HG03175 (cell line): Measurements from ENCODE around the gene TRPC4AP.

Experiments
- ATAC-seq: cut with Tn5 transposase; IDR thresholded peaks from one replicate; pipeline ENCODE4 v1.9.1; 2021; ENCODE audit warnings: mild to moderate bottlenecking, moderate library complexity; ENCODE audit not compliant: unreplicated experiment

The TRPC4AP gene

DNA sequence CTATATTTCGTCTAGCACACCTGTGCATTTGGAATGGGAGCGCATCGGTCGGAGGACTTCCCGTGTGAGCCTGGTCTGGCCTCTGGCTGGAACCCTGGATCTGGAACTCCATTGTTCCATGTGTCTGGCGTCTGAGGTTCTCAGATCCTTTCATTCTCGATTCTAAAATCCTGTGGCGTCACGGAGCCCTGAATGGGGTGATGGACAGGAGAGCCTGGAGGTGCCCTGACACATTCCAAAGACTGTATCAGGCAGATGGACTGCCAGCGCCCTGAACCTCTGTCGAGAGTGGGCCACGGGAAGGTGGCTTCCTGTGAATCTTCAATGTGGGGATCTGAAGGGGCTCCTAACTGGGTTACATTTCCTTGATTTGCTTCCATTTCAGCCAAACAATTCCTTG lies 116.3 kb downstream of the TRPC4AP start:
- no peak for ATAC-seq

DNA sequence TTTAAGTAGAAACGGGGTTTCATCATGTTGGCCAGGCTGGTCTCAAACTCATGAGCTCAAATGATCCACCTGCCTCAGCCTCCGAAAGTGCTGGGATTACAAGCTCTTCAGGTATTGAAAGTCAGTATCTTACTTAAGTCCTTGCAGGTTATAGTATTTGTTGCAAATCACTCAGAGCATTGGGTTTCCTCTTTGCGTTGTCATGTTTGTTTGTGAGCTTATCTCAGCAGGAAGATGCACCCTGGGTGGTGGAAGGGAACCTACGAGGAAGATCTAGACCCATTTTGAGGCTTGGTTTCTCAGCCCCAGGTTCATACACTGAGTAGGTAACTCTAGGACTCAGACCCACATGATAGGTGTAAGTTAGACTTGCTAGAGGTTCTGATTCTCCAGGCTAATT lies 118.4 kb downstream of the TRPC4AP start:
- ATAC-seq, result no peak

DNA sequence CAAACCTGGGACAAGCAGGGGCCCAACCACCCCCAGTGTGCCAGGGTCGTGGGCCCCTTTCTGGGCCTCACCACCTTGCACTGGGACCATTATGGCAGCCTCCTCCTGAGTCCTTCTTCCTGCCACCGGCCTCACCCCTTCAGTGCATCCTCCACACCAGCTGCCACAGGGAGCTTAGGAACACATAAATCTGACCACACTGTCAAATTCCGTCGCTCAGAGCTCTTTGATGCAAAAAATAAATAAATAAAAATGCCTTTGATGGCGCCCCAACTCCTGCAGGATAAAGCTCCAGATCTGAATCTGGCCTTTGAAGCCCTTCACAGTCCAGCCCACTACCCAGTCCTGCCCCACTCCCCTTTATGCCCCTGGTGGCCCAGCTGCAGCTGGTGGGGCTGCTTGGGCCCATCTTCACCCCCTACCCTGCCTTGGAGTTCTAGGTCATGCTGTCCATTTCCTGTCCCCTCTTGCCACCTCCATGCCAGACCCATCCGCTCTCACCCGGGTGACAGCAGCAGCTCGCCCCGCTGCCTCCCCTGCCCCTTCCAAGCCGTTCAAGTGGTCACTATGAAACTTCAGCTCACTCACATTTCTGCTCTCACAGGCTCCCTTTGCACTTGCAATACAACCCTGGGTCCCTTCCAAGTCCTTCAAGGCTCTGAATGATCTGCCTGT lies 120.9 kb downstream of the TRPC4AP start:
- ATAC-seq, result no peak

DNA sequence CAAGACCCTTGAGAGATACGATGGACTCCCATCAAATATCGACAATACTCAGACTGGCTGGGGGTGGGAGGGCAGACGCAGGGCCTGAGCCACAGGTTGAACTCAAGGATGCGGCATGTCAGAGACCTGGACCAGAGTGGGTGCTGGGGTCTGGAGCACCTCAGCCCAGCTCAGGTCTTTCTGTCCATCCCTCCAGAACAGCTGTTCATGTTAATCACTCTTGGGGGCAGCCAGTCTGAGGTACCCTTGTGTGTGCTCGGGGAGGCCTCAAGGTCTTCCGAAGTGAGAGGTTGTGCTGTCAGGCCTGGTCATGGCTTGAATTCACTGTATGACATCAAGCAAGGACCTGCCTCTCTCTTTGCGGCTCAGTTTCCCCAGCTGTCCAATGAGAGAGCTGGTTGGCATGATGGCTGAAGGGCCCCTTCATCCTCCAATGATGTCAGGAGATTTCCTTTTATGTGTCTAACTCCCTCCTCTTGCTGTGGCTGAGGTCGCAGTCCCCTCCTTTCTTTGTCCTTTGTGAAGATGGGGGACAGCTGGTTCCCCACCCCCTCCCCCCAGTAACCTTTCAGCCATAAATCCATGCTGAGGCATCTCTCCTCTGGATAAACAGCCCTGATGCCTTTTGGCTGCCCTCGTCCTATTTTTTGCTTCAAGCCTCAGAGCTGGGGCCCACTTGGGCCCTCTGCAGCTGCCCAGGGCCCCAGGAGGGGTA lies 121.6 kb downstream of the TRPC4AP start:
- ATAC-seq, result no peak

DNA sequence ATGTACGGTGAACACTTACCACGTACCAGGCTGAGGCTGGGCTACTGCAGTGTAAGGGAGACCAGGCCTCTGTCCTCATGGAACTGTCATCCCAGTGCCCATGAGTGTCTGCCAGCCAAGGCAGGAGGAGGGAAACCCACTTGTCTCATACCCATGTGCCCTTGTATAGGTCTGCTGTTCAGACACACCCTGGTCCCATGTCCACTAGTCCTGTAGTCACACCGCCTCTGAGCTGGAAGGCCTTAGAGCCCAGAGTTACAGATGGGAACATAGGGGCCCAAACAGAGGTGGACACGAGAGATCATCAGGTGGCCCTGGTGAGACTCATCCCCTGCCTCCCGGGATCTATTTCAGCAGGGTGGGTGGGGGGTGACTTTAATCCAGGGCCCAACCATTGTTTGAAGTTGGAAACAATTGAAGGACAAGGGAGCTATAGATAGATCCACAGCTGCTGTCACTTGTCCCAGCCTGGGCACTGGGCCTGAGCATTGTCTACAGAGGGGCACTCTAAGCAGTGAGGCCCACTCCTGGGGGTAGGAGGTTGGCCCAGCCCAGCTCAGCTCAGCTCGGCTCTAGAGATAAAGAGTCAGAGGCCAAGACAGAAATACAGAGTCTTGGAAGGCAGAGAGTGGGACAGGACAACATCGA lies 122.3 kb downstream of the TRPC4AP start:
- ATAC-seq, result no peak

DNA sequence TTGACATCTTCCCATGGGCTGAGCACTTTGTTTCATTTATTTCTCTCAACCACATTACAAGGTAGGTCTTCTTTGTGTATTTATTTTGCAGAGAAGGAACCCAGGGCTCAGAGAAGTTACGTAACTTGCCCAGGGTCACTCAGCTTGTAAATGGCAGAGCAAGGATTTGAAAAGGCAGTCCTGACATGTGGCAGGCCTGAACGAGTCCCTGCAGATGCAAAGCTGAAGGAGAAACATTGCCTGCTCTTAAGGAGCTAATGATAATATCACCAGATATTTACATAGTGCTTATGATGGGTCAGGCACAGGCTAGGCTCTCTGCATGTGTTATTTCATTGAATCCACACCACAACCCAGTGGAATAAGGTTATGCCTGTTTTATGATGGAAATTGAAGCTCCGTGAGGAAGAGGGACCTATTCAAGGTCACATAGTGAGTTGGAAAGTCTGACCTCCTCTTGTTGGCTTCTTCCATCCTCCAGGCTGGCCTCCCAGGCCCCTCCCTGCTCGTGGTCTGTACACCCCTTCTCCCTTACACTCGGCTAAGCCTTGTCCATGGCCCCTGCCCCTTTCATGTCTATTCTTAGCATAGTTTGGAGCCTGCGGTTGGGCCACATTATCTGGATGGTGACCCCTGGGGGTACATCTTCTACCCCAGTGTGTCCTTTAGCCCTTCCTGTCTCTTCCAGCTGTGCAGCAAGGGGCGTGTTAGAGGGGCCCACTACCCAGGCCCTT lies 124.4 kb downstream of the TRPC4AP start:
- ATAC-seq, result no peak

DNA sequence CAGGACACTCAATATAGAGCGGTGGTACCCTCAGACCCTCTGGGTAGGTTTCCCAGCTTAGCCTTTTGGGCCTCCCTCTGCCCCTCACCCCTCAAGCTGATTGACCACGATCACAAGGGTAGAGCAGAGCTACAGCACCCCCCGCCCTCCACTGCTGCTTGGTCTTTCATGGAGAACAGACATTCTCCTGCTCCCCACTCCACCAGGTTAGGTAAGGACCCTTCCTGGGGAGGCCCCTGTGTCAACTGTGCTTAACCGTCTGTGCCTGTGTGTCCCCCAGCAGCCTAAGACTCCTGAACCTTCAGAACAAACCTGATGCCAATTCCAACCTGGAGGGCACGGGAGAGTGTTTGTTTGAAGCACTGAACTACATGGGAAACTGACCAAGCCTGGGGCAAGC lies 125.2 kb downstream of the TRPC4AP start:
- ATAC-seq, result no peak

DNA sequence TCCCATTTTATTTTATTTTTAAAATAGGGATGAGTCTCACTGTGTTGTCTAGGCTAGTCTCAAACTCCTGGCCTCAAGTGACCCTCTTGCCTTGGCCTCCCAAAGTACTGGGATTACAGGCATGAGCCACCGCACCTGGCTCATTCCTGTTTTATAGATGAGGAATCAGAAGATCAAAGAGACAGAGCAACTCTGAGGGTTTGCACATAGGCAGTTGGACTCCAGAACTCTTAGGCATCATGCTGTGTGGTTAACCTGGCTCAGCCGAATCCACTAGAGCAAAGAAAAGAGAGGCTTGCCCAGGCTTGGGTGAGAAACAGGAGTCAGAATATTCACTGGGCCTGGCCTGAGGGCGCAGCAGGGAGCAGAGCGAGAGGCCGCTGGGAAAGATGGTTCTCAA lies 127.6 kb downstream of the TRPC4AP start:
- ATAC-seq, result no peak

DNA sequence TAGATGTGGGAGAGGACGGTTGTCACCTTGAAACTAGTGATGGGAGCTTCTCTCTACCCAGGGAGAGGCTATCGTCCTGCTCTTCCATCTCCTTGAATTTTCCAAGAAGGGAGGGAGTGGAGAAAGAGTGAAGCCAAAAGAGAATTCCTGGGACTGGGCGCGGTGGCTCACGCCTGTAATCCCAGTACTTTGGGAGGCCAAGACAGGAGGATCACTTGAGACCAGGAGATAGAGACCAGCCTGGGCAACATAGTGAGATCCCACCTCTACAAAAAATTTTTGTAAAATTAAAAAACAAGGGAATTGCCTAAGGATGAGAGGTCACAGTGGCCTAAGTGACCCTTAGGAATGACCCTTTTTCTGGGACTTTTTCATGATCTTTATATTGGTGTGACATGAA lies 128.1 kb downstream of the TRPC4AP start:
- no peak for ATAC-seq

DNA sequence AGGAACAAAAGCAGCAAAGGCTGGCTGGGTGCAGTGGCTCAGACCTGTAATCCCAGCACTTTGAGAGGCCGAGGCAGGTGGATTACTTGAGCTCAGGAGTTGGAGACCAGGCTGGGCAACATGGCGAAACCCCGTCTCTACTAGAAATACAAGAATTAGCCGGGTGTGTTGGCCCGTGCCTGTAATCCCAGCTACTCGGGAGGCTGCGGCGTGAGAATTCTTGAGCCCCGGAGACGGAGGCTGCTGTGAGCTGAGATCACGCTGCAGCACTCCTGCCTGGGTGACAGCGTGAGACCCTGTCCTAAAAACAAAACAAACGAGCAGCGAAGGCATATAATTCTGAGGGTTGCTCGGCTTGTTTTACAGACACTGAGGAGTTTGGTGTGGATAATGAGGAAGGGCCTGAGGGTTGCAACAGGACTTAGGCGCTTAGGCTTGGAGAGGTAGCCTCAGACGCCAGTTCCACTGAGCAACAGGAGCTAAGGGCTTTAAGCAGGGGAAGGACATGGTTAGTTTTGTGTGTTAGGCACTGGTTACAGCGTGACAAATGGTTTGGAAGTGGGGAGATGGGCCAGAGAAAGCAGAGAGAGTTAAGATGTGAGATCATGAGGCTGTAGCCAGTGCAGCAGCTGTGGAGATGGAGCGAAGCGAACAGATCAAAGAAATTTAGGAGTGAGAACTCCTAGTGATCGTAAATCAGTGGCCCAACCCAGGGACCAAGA lies 135.7 kb downstream of the TRPC4AP start:
- ATAC-seq, result no peak

DNA sequence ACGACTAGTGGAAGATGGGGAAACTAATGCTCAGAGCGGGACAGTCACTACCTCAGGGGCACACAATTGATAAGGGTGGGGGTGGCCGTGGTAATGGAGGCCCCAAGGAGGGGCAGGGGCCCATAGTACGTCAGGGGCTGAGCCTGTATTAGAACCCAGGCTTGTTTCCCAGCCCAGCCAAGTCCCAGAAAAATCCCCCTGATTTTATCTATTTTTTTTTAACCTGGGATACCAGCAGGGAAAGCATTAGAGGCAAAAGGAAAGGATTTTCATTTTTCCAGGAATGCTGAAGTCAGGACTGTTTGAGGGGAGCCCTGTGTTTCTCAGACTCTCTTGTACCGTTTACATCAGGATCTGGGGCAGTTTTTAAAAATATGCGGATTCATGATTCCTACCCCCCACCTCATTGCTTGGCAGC lies 136.6 kb downstream of the TRPC4AP start:
- no peak for ATAC-seq

DNA sequence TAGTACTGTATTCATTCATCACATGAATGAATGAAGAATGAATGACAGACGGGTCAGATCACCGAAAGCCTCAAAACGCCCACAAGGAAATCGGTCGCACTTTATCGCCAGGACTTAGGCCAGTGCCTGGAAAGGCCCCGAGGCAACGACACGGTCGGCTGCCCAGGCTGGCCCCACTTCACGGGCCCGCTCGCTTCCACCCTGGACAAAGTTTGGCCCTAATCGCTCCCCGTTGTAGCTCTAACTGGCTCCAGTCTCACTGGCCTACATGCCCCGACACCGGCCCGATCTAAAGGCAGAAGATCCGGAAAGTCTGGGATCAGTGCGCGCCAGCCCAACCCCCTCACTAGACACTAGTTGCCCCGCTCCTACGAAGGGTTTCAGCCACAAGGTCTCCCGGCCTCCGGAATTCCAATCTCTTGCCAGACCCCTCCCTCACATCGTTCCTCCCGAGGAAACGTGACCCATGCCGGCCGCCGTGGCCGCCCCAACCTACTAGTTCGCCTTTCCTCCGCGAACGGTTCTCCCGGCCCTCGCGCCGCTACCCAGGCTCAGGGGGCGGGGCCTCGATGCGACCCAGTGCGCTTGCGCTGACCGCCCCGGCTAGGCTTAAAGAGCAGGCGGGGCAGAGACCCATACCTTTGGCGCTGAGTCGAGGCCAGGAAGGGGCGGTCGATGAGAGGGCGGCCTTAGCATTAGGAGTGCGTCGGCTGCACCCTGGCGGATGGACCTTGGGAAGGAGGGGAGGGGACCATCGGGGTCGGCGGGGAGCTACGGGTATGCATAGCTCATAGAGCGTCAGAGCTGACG lies 137.2 kb downstream of the TRPC4AP start, which contains the start of the genes GSS and MYH7B:
GSS (minus strand) TSS at position 576 of the 810 bp plus-strand sequence. CDS start 3,954 bp downstream, outside the sequence.
MYH7B (plus strand) TSS at position 638 of the 810 bp plus-strand sequence. CDS start 22,138 bp downstream, outside the sequence.
- ATAC-seq, result peak; percentile 85

DNA sequence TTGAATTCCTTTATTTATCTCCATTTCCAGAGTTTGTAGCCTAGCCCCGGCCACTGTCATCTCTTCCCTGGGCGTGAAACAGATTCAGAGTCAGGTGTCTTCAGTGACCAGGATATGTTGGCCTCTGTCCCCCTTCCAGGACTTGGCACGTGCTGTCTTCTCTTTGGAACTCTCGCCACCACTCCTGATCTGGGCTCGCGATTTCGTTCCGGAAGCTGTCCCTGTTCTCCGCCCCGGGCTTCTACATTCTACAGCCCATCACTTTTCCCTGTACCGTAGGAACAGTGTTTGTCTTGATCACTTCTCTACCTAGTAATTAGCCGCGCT lies 137.7 kb downstream of the TRPC4AP start:
- ATAC-seq, result no peak

DNA sequence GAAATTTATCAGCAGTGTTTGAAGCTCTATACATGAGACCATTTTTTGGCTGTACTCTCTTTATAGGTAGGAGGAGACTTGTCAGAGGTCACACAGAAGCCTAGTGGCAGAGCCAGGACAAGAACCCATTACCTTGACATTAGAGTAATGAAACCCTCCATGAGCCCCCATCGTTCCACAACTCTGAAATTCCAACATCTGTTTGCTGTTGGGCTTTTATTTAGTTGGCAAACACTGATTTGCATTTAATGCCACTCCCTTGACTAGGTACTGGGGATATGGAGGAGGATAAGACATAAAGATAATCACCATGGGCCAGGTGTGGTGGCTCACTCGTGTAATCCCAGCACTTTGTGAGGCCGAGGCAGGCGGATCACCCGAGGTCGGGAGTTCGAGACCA lies 138.6 kb downstream of the TRPC4AP start:
- no peak for ATAC-seq

DNA sequence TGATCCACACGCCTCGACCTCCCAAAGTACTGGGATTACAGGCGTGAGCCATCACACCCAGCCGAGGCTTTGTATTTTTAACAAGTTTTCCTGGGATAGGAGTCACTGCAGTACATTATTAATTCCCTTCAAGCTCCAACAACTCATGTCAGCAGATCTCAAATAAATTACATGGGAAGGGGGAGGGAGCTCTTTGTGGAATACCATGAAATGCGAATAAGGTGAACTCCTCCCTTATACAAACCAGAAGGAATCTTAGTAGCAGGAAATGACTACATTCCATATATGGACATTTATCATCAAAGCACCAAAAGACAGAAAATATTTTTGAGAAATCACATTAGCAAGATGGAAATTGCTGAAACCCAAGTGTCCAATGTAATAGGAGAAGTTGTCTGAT lies 139.9 kb downstream of the TRPC4AP start:
- no peak for ATAC-seq
